Fibroblast of lung (primary cell): Measurements from ENCODE around the gene LRCOL1. TPM values are rescaled to one million over a fixed set of nuclear protein-coding genes. Genes with fewer than 3 reads are reported as not detected.

Source experiments
- DNase-seq, 2 donors: peaks; one replicate each; pipeline versions ENCODE4 v3.0.0 to v3.0.0-alpha.2; 2010; ENCODE audit warnings: low read depth in 2 of 2
- H2AFZ ChIP-seq: 2 replicates; pipeline ENCODE4 v1.5.1; 2012; ENCODE audit warnings: low read length, control low read depth, inconsistent platforms
- H3K27ac ChIP-seq: 2 replicates; pipeline ENCODE4 v1.5.1; 2011; ENCODE audit warnings: low read length, control low read depth; ENCODE audit not compliant: insufficient read depth
- H3K27me3 ChIP-seq: 2 replicates; pipeline ENCODE4 v1.5.1; 2011; ENCODE audit warnings: mild to moderate bottlenecking, low read length; ENCODE audit not compliant: control insufficient read depth, insufficient read depth
- H3K36me3 ChIP-seq: 2 replicates; pipeline ENCODE4 v1.5.1; 2011; ENCODE audit warnings: low read length; ENCODE audit not compliant: control insufficient read depth, insufficient read depth
- H3K4me1 ChIP-seq: 2 replicates; pipeline ENCODE4 v1.5.1; 2011; ENCODE audit warnings: low read length; ENCODE audit not compliant: control insufficient read depth, insufficient read depth; ENCODE audit errors: extremely low read depth
- H3K4me2 ChIP-seq: 2 replicates; pipeline ENCODE4 v1.5.1; 2011; ENCODE audit warnings: low read length, control low read depth; ENCODE audit not compliant: insufficient read depth; ENCODE audit errors: extremely low read depth
- H3K4me3 ChIP-seq, 4 experiments: fragments of 200-600 bp in 1 of 4; sonication (generic) in 1 of 4; replicated peaks in 1 of 4; 2 replicates each; pipeline ENCODE4 v1.5.1; 2011 to 2016; ENCODE audit warnings: low read length in 4 of 4, low read depth in 3 of 4, mild to moderate bottlenecking in 3 of 4, control low read depth in 2 of 4, inconsistent platforms in 1 of 4, mixed read lengths in 1 of 4; ENCODE audit not compliant: insufficient read depth in 1 of 4; ENCODE audit errors: control extremely low read depth in 1 of 4
- H3K79me2 ChIP-seq: 2 replicates; pipeline ENCODE4 v1.5.1; 2012; ENCODE audit warnings: mild to moderate bottlenecking, low read length, inconsistent platforms; ENCODE audit not compliant: control insufficient read depth, insufficient read depth
- H3K9ac ChIP-seq: 2 replicates; pipeline ENCODE4 v1.5.1; 2011; ENCODE audit warnings: mild to moderate bottlenecking, low read length, control low read depth; ENCODE audit not compliant: insufficient read depth
- H3K9me3 ChIP-seq: 2 replicates; pipeline ENCODE4 v1.5.1; 2012; ENCODE audit warnings: low read depth, low read length; ENCODE audit not compliant: control insufficient read depth, insufficient read depth
- H4K20me1 ChIP-seq: 2 replicates; pipeline ENCODE4 v1.5.1; 2011; ENCODE audit warnings: low read length; ENCODE audit not compliant: control insufficient read depth, insufficient read depth; ENCODE audit errors: extremely low read depth
- EZH2 ChIP-seq: IDR thresholded peaks from 2 replicates; pipeline ENCODE4 v1.5.1; 2012; ENCODE audit warnings: low read length, control low read depth, mild to moderate bottlenecking; ENCODE audit errors: missing control alignments
- polyA plus RNA-seq, 2 donors: library from polyadenylated mRNA; depleted of rRNA in 1 of 2; stranded (reverse) in 1 of 2; unstranded in 1 of 2; fragments of >200 nt; gene quantifications; 2 replicates each; pipeline ENCODE4 v1.2.1, GENCODE V29; 2011 to 2012; ENCODE audit warnings: missing spikeins in 1 of 2
- total RNA-seq: library from RNA; depleted of rRNA; stranded (reverse); fragments of >200 nt; gene quantifications from 2 replicates; pipeline ENCODE4 v1.2.1, GENCODE V29; 2014
- TF ChIP-seq, protein P1 (sequence below), 2 donors: IDR thresholded peaks in 1 of 2; conservative IDR thresholded peaks in 1 of 2; 1 replicate in 1 of 2; 2 replicates in 1 of 2; pipeline ENCODE4 v1.5.1; 2011 to 2012; ENCODE audit warnings: low read length in 2 of 2, control low read depth in 1 of 2, inconsistent platforms in 1 of 2, low read depth in 1 of 2, mild to moderate bottlenecking in 1 of 2

LRCOL1 gene
- total and polyA plus RNA-seq, 2 donors (not counting 1 experiment from before 2014, with no cell fraction given) = 0.17 TPM; not detected in 1

DNA sequence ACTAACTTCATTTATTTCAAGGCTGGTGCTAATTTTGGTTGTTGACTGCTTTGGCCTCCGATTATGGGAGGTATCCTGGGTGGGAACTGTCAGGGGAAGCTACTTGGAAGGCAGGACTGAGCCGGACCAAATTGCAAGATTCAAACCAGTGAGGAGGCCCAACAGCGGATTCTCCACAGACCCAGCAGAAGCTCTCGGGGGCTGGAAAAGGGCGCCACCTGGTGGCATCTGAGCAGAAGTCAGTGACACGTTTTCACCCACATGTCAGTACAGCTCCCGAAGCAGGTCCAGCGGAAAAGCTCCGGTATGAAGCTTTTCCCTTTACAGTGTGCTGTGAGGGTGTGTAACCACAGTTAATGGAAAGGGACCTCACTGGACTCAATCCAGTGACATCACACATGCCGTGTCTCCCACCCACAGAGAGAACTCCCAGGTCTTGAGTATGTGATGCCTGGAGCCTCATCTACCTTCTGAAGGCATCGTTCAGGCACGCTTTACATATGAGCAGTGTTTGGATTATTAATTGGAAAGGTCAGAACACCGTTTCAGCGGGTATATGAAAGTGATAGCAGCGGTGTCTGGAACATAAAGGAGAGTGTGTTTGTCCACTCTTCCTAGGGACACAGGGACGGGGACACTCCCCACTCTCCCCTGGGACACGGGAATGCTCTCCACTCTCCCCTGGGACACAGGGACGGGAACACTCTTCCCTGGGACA lies 4.6 kb upstream of the LRCOL1 start:
- Histone ChIP-seq H3K27ac (no peak overlapping the region), H3K27me3 (peaks cover 39% of the 10 kb centered on the region), H3K4me3 (no peak overlapping the region), H3K4me2 (no peak overlapping the region), H3K79me2 (no peaks in the 10 kb centered on the region), H3K9ac (no peak overlapping the region), H3K9me3 (no peaks in the 10 kb centered on the region), H3K4me1 (no peaks in the 10 kb centered on the region), H2AFZ (no peak overlapping the region), H4K20me1 (no peaks in the 10 kb centered on the region), H3K36me3 (no peaks in the 10 kb centered on the region)
- DNase-seq = peak; percentile 66 to 84
- TF ChIP-seq, protein P1, sequence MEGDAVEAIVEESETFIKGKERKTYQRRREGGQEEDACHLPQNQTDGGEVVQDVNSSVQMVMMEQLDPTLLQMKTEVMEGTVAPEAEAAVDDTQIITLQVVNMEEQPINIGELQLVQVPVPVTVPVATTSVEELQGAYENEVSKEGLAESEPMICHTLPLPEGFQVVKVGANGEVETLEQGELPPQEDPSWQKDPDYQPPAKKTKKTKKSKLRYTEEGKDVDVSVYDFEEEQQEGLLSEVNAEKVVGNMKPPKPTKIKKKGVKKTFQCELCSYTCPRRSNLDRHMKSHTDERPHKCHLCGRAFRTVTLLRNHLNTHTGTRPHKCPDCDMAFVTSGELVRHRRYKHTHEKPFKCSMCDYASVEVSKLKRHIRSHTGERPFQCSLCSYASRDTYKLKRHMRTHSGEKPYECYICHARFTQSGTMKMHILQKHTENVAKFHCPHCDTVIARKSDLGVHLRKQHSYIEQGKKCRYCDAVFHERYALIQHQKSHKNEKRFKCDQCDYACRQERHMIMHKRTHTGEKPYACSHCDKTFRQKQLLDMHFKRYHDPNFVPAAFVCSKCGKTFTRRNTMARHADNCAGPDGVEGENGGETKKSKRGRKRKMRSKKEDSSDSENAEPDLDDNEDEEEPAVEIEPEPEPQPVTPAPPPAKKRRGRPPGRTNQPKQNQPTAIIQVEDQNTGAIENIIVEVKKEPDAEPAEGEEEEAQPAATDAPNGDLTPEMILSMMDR (conservative IDR thresholded peaks at IDR 0.05 in 1 of 2, IDR thresholded peaks at IDR 0.05 in 1 of 2; ENCODE audit: low read depth in 1 of 2, low read length in 2 of 2) = peak; percentile 82 to 94
- TF ChIP-seq EZH2 = peak; percentile 70

DNA sequence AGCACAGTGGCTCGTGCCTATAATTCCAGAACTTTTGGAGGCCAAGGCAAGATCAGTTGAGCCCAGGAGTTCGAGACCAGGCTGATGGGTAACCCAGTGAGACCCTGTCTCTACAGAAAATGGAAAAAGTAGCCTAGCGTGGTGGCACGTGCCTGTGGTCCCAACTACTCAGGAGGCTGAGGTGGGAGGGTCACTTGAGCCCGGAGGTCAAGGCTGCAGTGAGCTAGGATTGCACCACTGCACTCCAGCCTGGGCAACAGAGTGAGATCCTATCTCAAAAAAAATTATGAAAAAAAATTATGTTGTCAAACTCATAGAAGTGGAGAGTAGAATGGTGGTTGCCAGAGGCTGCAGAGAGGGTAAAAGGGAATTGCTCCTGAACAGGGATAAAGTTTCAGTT lies 3.6 kb upstream of the LRCOL1 start:
- TF ChIP-seq EZH2 = no peak
- TF ChIP-seq, protein P1 (conservative IDR thresholded peaks at IDR 0.05 in 1 of 2, IDR thresholded peaks at IDR 0.05 in 1 of 2; ENCODE audit: low read depth in 1 of 2, low read length in 2 of 2) = no peak
- H3K4me1 ChIP-seq = no peaks in the 10 kb centered on the region

DNA sequence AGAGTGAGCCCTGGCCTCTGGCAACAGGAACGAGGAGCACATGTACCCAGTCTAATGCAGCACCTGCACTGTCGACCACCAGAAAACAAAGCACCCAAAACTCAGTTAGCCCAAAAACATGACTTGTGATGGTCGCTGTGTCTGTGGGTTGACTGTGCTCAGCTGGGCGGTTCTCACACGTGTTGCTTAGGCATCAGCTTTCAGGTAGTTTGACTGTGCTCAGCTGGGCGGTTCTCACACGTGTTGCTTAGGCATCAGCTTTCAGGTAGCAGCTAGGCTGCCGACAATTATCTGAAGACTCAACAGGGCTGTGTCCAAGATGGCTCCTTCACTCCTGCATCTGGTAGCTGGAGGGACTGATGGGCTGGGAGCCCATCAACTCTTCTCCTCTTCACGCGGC lies 1.2 kb upstream of the LRCOL1 start:
- no peak for DNase-seq
- peaks cover 21% of the 10 kb centered on the region for H3K27me3 ChIP-seq
- H2AFZ ChIP-seq = no peak overlapping the region
- no peaks in the 10 kb centered on the region for H4K20me1 ChIP-seq
- TF ChIP-seq, protein P1 (conservative IDR thresholded peaks at IDR 0.05 in 1 of 2, IDR thresholded peaks at IDR 0.05 in 1 of 2; ENCODE audit: low read depth in 1 of 2, low read length in 2 of 2) = no peak
- no peak for TF ChIP-seq EZH2
- H3K27ac ChIP-seq = no peak overlapping the region
- no peaks in the 10 kb centered on the region for H3K9me3 ChIP-seq
- no peaks in the 10 kb centered on the region for H3K79me2 ChIP-seq
- no peak overlapping the region for H3K4me3 ChIP-seq
- H3K36me3 ChIP-seq = no peaks in the 10 kb centered on the region
- no peak overlapping the region for H3K4me2 ChIP-seq
- no peaks in the 10 kb centered on the region for H3K4me1 ChIP-seq
- H3K9ac ChIP-seq = no peak overlapping the region

More for the DNA sequence above, 3.6 kb upstream of the LRCOL1 start:
- DNase-seq = no peak
- Histone ChIP-seq H3K4me2 (no peak overlapping the region), H3K27ac (no peak overlapping the region), H3K79me2 (no peaks in the 10 kb centered on the region), H3K36me3 (no peaks in the 10 kb centered on the region), H2AFZ (no peak overlapping the region), H3K9ac (no peak overlapping the region), H4K20me1 (no peaks in the 10 kb centered on the region), H3K27me3 (peaks cover 35% of the 10 kb centered on the region), H3K4me3 (no peak overlapping the region), H3K9me3 (no peaks in the 10 kb centered on the region)
